Fibroblast of the aortic adventitia (primary cell): Measurements from ENCODE around the gene ADCY2. TPM values are rescaled to one million over a fixed set of nuclear protein-coding genes. Genes with fewer than 3 reads are reported as not detected.

Experiments
- DNase-seq: peaks from one replicate; pipeline ENCODE4 v3.0.0-alpha.2; 2010; ENCODE audit warnings: low read depth
- H3K4me3 ChIP-seq: 2 replicates; pipeline ENCODE4 v1.5.1; 2011; ENCODE audit warnings: low read depth, mild to moderate bottlenecking, control low read depth, low read length, moderate library complexity
- total RNA-seq: library from RNA; depleted of rRNA; stranded (reverse); fragments of >200 nt; gene quantifications from 2 replicates; pipeline ENCODE4 v1.2.3, GENCODE V29; 2012; ENCODE audit warnings: low replicate concordance
- TF ChIP-seq, protein P1 (sequence below): IDR thresholded peaks from 2 replicates; pipeline ENCODE4 v1.5.1; 2011; ENCODE audit warnings: mild to moderate bottlenecking, low read length, control low read depth, inconsistent platforms; ENCODE audit not compliant: insufficient read depth

ADCY2 gene
- total RNA-seq, 1 donor = 0.09 TPM

DNA sequence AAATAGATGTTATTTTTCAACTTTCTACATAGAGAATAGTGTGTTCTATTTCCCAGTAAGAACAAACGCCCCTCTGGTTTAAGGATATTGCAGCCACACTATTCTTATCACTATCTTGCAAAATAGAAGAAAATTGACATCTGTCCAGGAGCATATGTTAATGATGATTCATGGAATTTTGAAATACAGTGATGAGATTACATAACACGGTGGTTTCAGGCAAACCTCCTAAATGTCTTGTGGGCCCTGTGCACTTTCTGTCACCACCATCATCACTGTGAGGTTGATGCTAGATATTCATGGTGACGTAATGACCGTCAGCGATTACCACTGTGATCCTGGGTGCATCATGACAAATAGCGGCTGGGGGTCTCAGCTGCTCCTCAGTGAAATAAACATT, 406.9 kb downstream of the ADCY2 start:
- no peak for DNase-seq
- no peak overlapping the region for H3K4me3 ChIP-seq
- TF ChIP-seq, protein P1, sequence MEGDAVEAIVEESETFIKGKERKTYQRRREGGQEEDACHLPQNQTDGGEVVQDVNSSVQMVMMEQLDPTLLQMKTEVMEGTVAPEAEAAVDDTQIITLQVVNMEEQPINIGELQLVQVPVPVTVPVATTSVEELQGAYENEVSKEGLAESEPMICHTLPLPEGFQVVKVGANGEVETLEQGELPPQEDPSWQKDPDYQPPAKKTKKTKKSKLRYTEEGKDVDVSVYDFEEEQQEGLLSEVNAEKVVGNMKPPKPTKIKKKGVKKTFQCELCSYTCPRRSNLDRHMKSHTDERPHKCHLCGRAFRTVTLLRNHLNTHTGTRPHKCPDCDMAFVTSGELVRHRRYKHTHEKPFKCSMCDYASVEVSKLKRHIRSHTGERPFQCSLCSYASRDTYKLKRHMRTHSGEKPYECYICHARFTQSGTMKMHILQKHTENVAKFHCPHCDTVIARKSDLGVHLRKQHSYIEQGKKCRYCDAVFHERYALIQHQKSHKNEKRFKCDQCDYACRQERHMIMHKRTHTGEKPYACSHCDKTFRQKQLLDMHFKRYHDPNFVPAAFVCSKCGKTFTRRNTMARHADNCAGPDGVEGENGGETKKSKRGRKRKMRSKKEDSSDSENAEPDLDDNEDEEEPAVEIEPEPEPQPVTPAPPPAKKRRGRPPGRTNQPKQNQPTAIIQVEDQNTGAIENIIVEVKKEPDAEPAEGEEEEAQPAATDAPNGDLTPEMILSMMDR = no peak

DNA sequence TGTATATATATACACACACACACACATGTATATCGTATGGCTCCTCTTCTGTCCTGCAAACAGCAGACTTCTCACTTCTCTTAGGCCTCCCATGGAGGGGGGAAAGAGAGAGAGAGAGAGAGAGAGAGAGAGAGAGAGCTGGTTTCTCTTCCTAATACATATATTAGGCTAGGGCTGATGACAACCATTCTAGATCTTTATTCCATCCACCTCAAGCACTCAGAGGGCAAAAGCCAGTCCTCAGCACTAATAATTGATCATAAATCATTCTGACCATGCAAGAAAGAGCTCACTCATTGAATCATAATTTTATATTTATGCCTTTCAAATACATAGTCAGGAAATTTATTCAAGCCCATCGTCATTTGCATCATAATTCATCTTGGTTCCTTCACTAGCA, 408.0 kb downstream of the ADCY2 start:
- DNase-seq = no peak
- no peak overlapping the region for H3K4me3 ChIP-seq
- TF ChIP-seq, protein P1 = no peak

DNA sequence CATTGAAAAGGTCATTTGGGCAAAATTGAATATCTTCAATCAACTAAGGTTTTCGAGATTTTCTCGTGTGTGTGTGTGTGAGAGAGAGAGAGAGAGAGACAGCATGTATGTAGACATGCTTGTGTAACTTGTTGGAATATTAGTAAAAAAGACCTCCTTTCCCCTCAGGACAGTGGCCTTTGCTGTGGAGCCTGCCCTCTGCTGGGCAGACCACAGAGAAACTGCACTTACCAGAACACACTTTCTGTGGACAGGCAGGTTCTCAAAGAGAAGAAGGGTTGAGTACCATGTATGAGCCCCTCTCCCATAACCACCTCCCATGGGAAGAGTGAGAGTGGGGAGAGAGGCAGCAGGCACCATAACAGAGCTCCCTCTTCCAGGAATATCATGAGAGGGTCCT, 409.4 kb downstream of the ADCY2 start:
- no peak overlapping the region for H3K4me3 ChIP-seq
- no peak for DNase-seq
- TF ChIP-seq, protein P1 = peak; percentile 10

DNA sequence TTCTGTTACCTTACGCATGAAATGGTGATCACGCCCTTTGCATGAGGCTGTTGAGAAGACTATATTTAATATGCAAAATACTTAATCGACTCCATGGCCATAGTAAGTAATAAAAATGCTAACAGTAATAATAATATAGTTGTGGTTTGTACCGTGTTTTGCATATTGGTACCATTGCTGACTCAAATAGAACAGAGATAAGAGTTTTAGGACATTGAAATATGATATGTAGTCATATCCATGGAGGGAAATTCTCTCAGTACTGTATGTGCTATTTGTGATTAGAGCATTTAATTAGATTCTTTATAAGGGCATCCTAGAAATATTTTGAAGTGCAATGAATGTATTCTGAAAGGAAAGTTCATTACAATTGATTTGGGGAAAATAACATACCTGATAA, 413.1 kb downstream of the ADCY2 start:
- no peak overlapping the region for H3K4me3 ChIP-seq
- TF ChIP-seq, protein P1 = no peak
- no peak for DNase-seq

DNA sequence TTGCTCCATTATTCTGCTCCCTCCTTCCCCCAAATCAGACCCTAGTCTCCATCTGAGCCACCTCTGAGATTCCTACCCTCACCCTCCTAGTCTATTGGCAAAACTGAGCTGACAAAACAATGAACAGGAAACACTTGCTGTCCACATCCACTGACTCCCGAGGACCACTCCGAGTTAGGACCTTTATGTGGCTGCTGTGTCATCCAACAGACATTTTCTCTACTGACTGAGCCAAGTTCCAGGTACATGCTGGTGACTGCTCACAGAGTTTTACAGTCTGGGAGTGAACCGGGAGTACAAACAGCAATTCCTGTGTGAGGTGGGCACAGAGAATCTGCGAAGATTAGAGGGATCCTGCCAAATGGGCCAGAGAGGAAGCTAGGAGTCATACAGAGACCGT, 415.8 kb downstream of the ADCY2 start:
- no peak overlapping the region for H3K4me3 ChIP-seq
- no peak for DNase-seq
- TF ChIP-seq, protein P1 = no peak

DNA sequence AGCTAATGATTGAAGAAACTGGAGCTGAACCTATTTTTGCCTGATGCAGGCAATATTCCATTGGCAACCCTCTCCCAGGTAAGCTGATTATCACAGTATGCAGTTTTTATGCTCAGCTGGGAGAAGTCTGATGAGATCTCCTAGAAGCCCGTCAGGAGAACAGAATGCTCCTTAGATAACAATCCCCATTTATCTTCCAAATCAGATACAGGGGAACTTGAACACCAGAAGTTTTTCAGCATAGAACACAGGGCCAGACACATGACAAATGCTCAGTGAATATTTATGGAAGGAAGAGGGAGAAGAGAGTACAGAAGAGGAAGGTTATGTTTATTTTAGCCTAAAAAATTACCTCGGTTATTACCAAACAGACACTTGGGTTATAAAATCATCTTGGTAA, 417.1 kb downstream of the ADCY2 start:
- TF ChIP-seq, protein P1 = no peak
- H3K4me3 ChIP-seq = no peak overlapping the region
- DNase-seq = no peak

DNA sequence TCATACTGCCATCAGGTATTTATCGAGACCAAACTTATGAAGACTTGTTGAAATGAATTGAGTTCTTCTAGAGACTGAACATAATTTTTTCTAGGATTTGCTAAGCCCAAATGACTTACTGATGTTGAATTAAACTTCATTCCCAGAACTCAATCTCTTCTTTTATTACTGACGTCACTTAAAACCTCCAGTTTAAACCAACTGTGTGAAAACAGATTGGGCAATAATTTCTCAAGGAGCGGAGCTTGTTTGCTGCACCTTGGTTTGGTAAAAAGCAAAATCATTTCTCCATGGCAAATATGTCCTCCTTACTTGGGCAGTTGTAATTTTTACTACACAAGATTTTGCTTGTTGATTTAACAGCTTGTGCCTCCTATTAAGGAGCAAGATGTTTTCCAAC, 417.6 kb downstream of the ADCY2 start:
- TF ChIP-seq, protein P1 = no peak
- DNase-seq = no peak

More for the DNA sequence above, 417.6 kb downstream of the ADCY2 start:
- no peak overlapping the region for H3K4me3 ChIP-seq
